ENCODE results near the gene PPM1G.

The PPM1G gene

GRCh38 chr2:27412419-27413152 is 3.2 kb upstream of the PPM1G start:
- no peak for DNase-seq

DNA sequence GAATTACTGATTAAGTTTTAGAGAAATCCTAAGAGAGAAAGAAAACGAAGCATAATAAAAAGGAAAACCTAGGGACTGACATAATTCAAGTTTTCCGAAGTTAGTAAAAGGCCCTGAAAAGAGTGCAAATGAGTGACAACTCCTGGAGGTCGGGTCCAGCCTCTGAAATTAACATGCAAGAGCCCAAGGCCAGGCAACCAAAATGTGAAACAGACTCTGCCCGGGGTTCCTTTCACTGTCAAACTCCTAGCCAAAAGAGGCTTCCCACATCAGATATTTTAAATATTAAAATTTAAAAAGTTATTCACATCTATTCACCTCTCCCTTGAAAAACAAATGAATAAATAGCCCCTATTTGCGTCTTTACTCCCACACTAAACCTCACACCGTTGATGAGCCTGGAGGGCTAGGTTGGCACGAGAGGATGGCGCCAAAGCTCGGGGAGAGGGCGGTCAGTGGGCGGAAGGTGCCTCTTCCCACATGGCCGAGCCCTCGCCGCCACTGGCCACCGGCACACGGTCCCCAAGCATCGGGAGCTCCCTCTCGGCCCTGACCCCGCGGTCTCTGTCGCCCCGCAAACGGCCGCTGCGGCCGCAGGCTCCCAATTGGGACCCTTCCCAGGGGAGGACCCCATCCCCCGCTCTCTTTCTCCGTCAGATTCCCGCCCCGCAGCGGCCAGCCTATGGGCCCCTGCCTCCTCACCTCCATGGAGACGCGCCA is 630 bp downstream of the PPM1G start:
- DNase-seq, result no peak

GRCh38 chr2:27407798-27408491 is 1.4 kb downstream of the PPM1G start:
- no peak for DNase-seq

DNA sequence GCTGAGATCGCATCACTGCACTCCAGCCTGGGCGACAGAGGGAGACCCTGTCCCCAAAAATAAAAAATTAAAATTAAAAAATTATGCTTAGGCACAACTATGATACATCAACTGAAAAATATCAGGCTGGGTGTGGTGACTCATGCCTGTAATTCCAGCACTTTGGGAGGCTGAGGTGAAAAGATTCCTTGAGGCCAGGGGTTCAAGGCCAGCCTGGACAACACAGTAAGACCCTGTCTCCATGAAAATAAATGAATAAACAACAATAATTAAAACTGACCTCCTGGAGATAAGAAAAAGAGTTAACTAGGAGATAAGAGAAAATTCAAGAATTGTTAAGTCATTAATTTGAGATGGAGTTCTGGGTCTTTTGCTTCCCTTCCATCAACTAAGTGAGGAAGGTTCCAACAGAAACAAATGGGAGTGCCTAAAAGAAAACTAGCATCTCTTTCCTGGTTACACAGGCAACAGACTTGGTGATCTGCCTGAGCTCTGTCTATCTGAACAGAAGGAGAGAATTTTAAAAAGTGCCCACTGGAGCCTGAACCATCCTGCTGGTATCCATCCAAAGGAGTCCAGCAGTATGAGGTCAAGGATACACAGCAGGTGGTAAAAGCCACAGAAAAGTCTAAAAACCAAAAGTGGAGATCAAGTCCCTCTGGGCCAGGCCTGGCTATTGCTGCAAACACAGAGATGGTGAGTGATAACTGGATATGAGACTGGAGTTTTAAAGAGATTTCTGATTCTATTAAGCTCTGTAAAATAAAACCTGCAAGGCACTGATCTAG is 8.8 kb downstream of the PPM1G start:
- no peak for DNase-seq

DNA sequence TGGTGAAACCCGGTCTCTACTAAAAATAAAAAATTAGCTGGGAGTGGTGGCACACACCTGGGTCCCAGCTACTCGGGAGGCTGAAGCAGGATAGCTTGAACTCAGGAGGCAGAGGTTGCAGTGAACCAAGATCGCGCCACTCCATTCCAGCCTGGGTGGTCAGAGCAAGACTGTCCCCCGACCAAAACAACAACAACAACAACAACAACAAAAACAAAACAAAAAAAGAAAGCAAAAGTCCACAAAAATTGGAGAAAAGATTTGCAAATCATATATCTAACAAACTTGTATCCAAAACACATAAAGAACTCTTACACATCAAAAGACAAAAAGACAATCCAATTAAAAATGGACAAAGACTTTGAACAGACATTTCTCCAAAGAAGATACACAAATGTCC is 10.4 kb downstream of the PPM1G start:
- DNase-seq, result no peak

DNA sequence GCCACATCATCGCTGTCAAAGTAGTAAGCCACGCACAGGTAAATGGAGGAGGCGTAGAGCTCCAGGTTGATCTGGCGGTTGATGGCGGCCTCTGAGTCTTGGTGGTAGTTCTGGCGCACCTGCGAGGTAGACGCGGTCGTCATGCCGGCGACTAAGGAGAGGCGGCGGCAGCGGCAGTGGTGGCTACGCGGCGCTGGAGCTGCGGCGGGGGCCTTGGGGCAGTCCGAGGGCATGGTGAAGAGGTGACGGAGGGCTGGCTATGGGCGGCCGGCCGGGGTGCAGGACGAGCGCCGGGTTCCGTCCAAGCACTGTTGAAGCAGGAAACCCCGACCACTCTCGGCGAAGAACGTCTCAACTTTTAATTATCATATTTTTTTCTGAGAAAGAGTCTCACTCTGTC is 16.2 kb downstream of the PPM1G start:
- DNase-seq, result no peak

- no peak for DNase-seq
These were observed 18.3 kb downstream of the PPM1G start for GRCh38 chr2:27390822-27391679.

- DNase-seq, result no peak
These were observed 27.7 kb downstream of the PPM1G start for GRCh38 chr2:27381577-27382181.

- DNase-seq, result peak; percentile 91
These were observed 28.5 kb downstream of the PPM1G start, which contains the start of gene ZNF513 for GRCh38 chr2:27380626-27381545. ZNF513 (minus strand) TSS chr2:27380734; CDS start chr2:27380526, 208 bp downstream.

- no peak for DNase-seq
These were observed 29.4 kb downstream of the PPM1G start for GRCh38 chr2:27379836-27380625.

DNA sequence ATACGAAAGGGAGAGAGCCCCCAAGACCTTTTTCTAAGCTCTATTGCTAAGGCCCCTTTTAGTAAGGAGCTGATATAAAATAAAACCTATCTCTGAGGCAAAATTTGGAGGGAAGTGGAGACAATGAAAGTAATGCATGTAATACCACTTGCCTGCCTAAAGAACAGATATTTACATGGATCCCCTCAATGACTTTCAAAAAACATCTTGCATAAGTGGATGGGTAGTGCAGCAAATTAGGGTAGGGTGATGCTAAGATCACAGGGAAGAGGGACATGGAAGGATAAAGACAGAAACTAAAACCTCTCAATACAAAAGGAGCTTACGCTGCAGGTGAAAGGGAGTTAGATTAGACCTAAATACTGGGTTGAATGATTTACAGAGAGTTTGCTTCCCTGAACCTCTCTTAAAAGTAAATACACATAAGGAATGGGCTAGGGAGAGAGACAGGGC is 30.0 kb downstream of the PPM1G start:
- no peak for DNase-seq

- DNase-seq, result no peak
These were observed 30.5 kb downstream of the PPM1G start for GRCh38 chr2:27378809-27379290.

DNA sequence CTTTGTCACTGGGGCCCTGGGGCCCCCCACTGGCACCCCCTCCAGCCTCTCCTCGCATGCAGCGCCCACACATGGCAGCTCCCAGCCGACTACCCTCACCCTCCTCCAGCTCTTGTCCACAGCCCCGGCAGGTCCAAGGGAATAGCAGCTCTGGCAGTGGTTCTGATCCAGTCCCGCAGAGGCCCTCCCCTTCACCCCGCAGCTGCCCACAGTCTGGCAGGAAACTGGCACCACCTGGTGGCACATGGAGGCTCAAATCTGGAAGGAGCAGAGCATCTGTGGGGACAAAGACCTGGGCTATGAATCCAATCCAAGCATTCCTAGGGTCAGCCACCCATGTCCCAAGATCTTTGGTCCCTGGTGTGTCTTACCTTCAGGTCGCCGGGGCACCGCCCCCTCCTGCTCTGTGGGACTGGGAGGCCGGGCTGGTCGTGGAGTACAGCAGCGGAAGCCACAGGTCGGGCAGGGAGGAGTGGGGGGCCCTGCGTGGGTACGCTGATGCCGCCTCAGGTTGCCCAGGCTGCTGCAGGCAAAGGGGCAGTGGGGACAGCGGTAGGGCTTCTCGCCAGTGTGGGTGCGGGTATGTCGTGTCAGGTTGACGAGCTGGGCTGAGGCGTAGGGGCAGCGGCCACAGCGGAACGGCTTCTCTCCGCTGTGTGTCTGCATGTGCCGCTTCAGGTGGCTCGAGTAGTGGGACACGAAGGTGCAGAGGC is 31.1 kb downstream of the PPM1G start:
- no peak for DNase-seq

GRCh38 chr2:27377618-27378095 is 31.7 kb downstream of the PPM1G start:
- DNase-seq, result no peak

- no peak for DNase-seq
These were observed 32.3 kb downstream of the PPM1G start for GRCh38 chr2:27376866-27377617.

- DNase-seq, result no peak
These were observed 33.1 kb downstream of the PPM1G start for GRCh38 chr2:27376151-27376865.

DNA sequence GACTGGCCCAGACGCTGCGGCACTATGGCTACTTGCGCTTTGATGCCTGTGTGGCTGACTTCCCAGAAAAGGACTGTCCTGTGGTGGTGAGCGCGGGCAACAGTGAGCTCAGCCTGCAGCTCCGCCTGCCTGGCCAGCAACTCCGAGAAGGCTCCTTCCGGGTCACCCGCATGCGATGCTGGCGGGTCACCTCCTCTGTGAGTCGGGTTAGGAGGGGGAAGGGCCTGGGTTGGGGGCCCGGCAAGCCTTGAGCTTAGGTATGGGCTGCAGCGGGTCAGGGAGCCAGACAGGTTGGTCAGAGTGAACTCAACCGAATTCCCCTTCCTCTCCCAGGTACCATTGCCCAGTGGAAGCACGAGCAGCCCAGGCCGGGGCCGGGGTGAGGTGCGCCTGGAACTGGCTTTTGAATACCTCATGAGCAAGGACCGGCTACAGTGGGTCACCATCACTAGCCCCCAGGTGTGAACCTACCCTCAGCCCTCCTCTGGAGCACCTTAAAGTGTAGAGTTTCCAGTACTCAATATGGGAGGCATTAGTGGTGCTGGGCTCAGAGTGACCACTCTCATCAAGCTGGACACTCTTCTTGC is 33.8 kb downstream of the PPM1G start:
- DNase-seq, result no peak

All from NCI-H1048 (cell line).